Measurements from ENCODE around the gene CFAP100. TPM values are rescaled to one million over a fixed set of nuclear protein-coding genes. Genes with fewer than 3 reads are reported as not detected.

Gene CFAP100
- total RNA-seq, 4 donors from 2014 or later: not detected

DNA sequence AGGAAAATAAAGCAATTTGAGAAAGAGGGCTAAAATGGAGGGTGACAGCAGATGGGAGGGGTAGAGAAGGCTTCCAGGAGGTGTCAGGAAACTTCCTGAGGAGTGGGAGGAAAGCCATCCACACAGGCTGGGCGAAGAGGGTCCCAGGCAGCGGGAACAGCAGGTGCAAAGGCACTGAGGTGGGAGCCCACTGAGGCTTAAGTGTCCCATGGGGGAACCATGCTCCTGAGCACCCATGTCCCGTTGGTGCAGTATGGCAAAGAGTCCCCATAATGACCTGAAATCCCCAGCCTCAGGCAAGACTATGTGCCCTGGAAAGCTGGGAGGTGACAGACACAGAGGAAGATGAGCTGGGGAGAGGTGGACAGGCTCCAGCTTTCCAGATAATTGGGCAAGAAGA is 30.0 kb downstream of the CFAP100 start:
- TF ChIP-seq POLR2A (IDR thresholded peaks at IDR 0.05): no peak
- TF ChIP-seq, protein P1, sequence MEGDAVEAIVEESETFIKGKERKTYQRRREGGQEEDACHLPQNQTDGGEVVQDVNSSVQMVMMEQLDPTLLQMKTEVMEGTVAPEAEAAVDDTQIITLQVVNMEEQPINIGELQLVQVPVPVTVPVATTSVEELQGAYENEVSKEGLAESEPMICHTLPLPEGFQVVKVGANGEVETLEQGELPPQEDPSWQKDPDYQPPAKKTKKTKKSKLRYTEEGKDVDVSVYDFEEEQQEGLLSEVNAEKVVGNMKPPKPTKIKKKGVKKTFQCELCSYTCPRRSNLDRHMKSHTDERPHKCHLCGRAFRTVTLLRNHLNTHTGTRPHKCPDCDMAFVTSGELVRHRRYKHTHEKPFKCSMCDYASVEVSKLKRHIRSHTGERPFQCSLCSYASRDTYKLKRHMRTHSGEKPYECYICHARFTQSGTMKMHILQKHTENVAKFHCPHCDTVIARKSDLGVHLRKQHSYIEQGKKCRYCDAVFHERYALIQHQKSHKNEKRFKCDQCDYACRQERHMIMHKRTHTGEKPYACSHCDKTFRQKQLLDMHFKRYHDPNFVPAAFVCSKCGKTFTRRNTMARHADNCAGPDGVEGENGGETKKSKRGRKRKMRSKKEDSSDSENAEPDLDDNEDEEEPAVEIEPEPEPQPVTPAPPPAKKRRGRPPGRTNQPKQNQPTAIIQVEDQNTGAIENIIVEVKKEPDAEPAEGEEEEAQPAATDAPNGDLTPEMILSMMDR (IDR thresholded peaks at IDR 0.05): no peak
- no peaks in the 10 kb centered on the region for H3K27me3 ChIP-seq
- H3K9me3 ChIP-seq: no peaks in the 10 kb centered on the region
- no peak for DNase-seq
- no peak overlapping the region for H3K4me3 ChIP-seq (replicated peaks in 1 of 3)
- H3K27ac ChIP-seq: no peak overlapping the region
- H3K4me1 ChIP-seq: no peaks in the 10 kb centered on the region
- intact Hi-C loops (cut with DNase I): no loop called here
- no peaks in the 10 kb centered on the region for H3K36me3 ChIP-seq
- 76 to 88% methylated on average over 3 of the region's 3 CpGs for WGBS, 2 donors

- intact Hi-C loops (cut with DNase I): no loop called here
These were observed 36.4 kb downstream of the CFAP100 start for GRCh38 chr3:126431103-126431534.

DNA sequence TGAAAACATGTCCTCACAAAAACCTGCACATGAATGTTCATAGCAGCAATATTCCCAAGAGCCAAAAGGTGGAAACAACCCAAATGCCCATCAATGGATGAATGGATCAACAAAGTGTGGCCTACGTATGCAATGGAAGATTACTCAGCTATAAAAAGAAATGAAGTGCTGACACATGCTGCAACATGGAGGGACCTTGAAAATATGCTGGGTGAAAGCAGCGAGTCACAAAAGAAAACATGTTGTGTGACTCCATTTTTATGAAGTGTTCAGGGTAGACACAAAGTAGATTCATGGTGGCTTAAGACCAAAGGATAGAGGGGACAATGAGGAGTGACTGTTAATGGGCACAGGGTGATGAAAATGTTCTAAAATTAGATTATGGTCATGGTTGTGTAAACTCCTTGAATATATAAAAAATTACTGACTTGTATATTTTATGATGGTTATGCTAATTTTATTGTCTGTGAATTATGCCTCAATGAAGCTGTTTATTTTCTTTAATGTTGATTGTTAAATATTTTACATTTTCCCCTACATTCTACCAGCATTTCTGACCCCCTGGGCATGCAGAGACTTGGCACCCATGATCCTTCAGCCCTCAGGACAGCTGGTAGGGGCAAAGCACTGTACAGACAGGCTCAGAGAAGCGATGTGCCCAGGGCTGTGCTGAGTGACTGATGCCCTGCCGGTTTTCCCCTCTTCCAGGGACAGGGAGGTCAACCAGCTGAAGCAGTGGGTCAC is 37.8 kb downstream of the CFAP100 start:
- intact Hi-C loops (cut with DNase I): no loop called here
- H3K27me3 ChIP-seq: no peaks in the 10 kb centered on the region
- H3K36me3 ChIP-seq: peaks cover 0 to 8% of the 10 kb centered on the region in 2 donors
- no peak overlapping the region for H3K4me3 ChIP-seq (replicated peaks in 1 of 3)
- no peak for DNase-seq
- H3K9me3 ChIP-seq: no peaks in the 10 kb centered on the region
- no peak overlapping the region for H3K27ac ChIP-seq
- no peaks in the 10 kb centered on the region for H3K4me1 ChIP-seq
- 92 to 95% methylated on average over 4 of the region's 4 CpGs for WGBS, 2 donors
- TF ChIP-seq, protein P1 (IDR thresholded peaks at IDR 0.05): no peak
- no peak for TF ChIP-seq POLR2A (IDR thresholded peaks at IDR 0.05)

More at GRCh38 chr3:126431103-126431534, 36.4 kb downstream of the CFAP100 start:
- no peaks in the 10 kb centered on the region for H3K4me1 ChIP-seq
- no peaks in the 10 kb centered on the region for H3K27me3 ChIP-seq
- 100% methylated on average over 1 of the region's 1 CpG for WGBS, 2 donors
- H3K27ac ChIP-seq: no peak overlapping the region
- no peak for DNase-seq
- H3K9me3 ChIP-seq: no peaks in the 10 kb centered on the region
- H3K36me3 ChIP-seq: no peaks in the 10 kb centered on the region
- TF ChIP-seq POLR2A (IDR thresholded peaks at IDR 0.05): no peak
- TF ChIP-seq, protein P1 (IDR thresholded peaks at IDR 0.05): no peak
- H3K4me3 ChIP-seq (replicated peaks in 1 of 3): no peak overlapping the region

DNA sequence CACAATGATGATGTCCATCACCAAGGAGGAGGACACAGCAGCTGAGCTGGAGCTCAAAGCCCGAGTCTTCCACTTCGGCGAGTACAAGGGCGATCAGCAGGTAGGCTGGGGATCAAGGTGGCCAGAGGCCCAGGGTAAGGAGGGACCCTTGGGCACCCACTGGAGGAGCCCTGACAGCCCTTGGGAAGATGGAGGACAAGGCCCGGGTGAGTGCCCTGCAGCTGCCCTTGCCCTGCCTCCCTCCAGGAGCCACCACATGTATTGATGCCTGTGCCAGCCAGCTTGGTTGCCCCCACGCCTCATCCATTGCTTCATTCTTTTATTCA is 38.4 kb downstream of the CFAP100 start:
- H3K4me1 ChIP-seq: no peaks in the 10 kb centered on the region
- H3K27ac ChIP-seq: no peak overlapping the region
- H3K9me3 ChIP-seq: no peaks in the 10 kb centered on the region
- DNase-seq: no peak
- H3K27me3 ChIP-seq: no peaks in the 10 kb centered on the region
- peaks cover 1 to 13% of the 10 kb centered on the region in 2 donors for H3K36me3 ChIP-seq
- H3K4me3 ChIP-seq (replicated peaks in 1 of 3): no peak overlapping the region
- 96 to 100% methylated on average over 6 of the region's 6 CpGs for WGBS, 2 donors
- TF ChIP-seq, protein P1 (IDR thresholded peaks at IDR 0.05): no peak
- TF ChIP-seq POLR2A (IDR thresholded peaks at IDR 0.05): no peak
- intact Hi-C loops (cut with DNase I): no loop called here

DNA sequence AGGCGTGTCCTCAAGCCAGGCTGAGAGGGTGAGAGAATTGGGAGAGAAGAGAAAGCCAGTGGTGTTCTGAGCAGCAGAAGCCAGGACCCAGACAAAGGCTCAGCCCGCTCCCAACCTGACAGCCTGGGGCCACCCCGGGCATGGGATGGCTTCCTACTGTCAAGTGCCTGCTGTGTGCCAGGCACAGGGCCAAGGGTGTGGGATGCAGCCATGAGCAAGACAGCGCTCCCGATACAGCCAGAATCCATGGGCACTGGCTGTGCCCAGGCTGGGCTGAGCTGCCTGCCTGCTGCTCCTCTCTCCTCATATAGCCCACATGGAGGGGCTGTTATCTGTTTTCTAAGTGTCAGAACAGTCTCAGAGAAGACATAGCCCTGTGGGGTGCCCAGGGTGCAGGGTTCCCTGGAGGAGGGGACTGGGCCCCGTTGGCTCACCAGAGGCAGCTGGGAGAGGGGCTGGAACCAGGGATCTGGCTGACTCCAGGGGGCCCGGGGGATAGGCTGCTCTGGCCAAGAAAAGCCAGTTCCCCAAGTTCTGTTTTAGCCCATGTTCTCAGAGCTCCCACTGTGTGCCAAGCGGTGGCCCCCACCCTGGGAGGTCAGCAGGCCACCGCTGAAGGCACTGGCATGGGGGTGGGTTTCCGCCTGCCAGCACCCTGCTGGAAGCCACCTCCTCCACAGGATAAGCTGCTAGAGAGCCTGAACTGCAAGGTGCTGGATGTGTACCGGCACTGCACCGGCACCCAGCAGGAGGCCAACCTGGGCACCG is 39.0 kb downstream of the CFAP100 start:
- intact Hi-C loops (cut with DNase I): no loop called here
- 93 to 94% methylated on average over 9 to 10 of the region's 13 CpGs for WGBS, 2 donors
- TF ChIP-seq POLR2A (IDR thresholded peaks at IDR 0.05): no peak
- TF ChIP-seq, protein P1 (IDR thresholded peaks at IDR 0.05): no peak
- no peaks in the 10 kb centered on the region for H3K9me3 ChIP-seq
- no peaks in the 10 kb centered on the region for H3K4me1 ChIP-seq
- no peaks in the 10 kb centered on the region for H3K27me3 ChIP-seq
- no peak overlapping the region for H3K4me3 ChIP-seq (replicated peaks in 1 of 3)
- no peak overlapping the region for H3K27ac ChIP-seq
- DNase-seq: no peak
- peaks cover 7 to 19% of the 10 kb centered on the region in 2 donors for H3K36me3 ChIP-seq

Data from thyroid gland (tissue), 4 donors.